Smooth muscle cell (in vitro differentiated cells): Measurements from ENCODE around the gene KIF26A. TPM values are rescaled to one million over a fixed set of nuclear protein-coding genes. Genes with fewer than 3 reads are reported as not detected.

ENCODE experiments used
- DNase-seq: peaks from one replicate; lab custom pipeline; 2025; ENCODE audit not compliant: unreplicated experiment; lab: John Stamatoyannopoulos, UW
- H2AFZ ChIP-seq: fragments of 200-600 bp; sonication (generic); 2 replicates; pipeline ENCODE4 v1.6.0; 2016; ENCODE audit warnings: antibody characterized with exemption, low read depth, mild to moderate bottlenecking
- H3F3A ChIP-seq: fragments of 200-600 bp; sonication (generic); 2 replicates; pipeline ENCODE4 v1.6.0; 2017; ENCODE audit warnings: antibody characterized with exemption, low read depth
- H3K27ac ChIP-seq: fragments of 200-600 bp; sonication (generic); 2 replicates; pipeline ENCODE4 v1.5.1; 2016; ENCODE audit warnings: low read depth, mild to moderate bottlenecking
- H3K27me3 ChIP-seq: fragments of 200-600 bp; sonication (generic); 2 replicates; pipeline ENCODE4 v1.6.1; 2016; ENCODE audit warnings: low read depth, mild to moderate bottlenecking
- H3K36me3 ChIP-seq: fragments of 200-600 bp; sonication (generic); 2 replicates; pipeline ENCODE4 v1.5.1; 2016; ENCODE audit warnings: low read depth
- H3K4me1 ChIP-seq: fragments of 200-600 bp; sonication (generic); 2 replicates; pipeline ENCODE4 v1.5.1; 2016; ENCODE audit warnings: low read depth
- H3K4me2 ChIP-seq: fragments of 200-600 bp; sonication (generic); 2 replicates; pipeline ENCODE4 v1.6.0; 2016; ENCODE audit warnings: mild to moderate bottlenecking
- H3K4me3 ChIP-seq: fragments of 200-600 bp; sonication (generic); 2 replicates; pipeline ENCODE4 v1.5.1; 2016; ENCODE audit warnings: mild to moderate bottlenecking
- H3K79me2 ChIP-seq: fragments of 200-600 bp; sonication (generic); 2 replicates; pipeline ENCODE4 v1.6.0; 2016; ENCODE audit warnings: low read depth, mild to moderate bottlenecking
- H3K9ac ChIP-seq: fragments of 200-600 bp; sonication (generic); 2 replicates; pipeline ENCODE4 v1.6.0; 2016; ENCODE audit warnings: low read depth
- H3K9me3 ChIP-seq: fragments of 200-600 bp; sonication (generic); replicated peaks from 2 replicates; pipeline ENCODE4 v1.5.1; 2016; ENCODE audit warnings: low read depth
- H4K20me1 ChIP-seq: fragments of 200-600 bp; sonication (generic); 2 replicates; pipeline ENCODE4 v1.6.0; 2016; ENCODE audit warnings: low read depth
- WGBS: methylation state at CpG from one replicate; pipeline ENCODE4 v1.1.7; 2016; ENCODE audit warnings: low lambda C conversion rate; 5-methylcytosine and 5-hydroxymethylcytosine counted together
- polyA plus RNA-seq: library from polyadenylated mRNA; unstranded; fragments of >200 nt; fragmentation: Nextera tagmentation; extraction: Ambion mirVana; gene quantifications from 2 replicates; pipeline ENCODE4 v1.2.1, GENCODE V29; 2016
- total RNA-seq: library from RNA; depleted of rRNA; stranded (reverse); fragments of >200 nt; gene quantifications from 2 replicates; pipeline ENCODE4 v1.2.3, GENCODE V29; 2014
- TF ChIP-seq, protein P1 (sequence below): fragments of 200-600 bp; sonication (generic); IDR thresholded peaks from 2 replicates; pipeline ENCODE4 v1.5.1; 2017; ENCODE audit warnings: borderline replicate concordance, mild to moderate bottlenecking, antibody characterized with exemption; ENCODE audit not compliant: insufficient read depth, poor library complexity, severe bottlenecking

The KIF26A gene
- total and polyA plus RNA-seq, 2 experiments from 2014 or later, result 4.4 to 5.9 TPM

DNA sequence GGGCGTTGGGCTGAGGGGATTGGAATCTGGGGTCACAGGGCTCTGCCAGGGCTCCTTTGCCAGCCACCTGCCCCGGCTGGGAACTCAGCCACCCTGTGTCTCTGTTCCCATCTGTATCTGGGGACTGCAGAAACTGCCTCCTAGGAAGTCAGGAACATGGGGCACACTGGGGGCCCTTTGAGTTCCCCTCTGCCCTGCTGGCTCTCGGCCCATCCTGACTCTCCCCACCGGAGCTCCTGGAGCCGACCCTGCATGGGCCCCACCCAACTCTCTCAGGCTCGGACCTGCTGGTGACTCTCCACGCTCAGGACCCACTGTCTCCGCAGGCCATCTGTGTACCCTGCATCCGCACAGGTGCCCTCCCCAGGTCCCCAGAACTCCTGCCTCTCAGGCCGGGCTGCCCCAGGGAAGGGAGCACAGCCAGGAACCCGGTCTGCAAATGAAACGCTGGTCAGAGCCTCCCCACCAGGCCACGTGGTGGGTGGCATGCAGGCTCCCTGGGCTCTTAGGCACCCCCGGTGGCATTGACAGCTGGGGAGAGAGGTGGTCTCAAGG, 82.8 kb downstream of the KIF26A start:
- WGBS, result 96% methylated on average over 14 of the region's 14 CpGs
- H3K36me3 ChIP-seq, result no peaks in the 10 kb centered on the region
- no peak for DNase-seq
- H3K9me3 ChIP-seq, result no peaks in the 10 kb centered on the region
- no peaks in the 10 kb centered on the region for H4K20me1 ChIP-seq
- no peak overlapping the region for H2AFZ ChIP-seq
- TF ChIP-seq, protein P1, sequence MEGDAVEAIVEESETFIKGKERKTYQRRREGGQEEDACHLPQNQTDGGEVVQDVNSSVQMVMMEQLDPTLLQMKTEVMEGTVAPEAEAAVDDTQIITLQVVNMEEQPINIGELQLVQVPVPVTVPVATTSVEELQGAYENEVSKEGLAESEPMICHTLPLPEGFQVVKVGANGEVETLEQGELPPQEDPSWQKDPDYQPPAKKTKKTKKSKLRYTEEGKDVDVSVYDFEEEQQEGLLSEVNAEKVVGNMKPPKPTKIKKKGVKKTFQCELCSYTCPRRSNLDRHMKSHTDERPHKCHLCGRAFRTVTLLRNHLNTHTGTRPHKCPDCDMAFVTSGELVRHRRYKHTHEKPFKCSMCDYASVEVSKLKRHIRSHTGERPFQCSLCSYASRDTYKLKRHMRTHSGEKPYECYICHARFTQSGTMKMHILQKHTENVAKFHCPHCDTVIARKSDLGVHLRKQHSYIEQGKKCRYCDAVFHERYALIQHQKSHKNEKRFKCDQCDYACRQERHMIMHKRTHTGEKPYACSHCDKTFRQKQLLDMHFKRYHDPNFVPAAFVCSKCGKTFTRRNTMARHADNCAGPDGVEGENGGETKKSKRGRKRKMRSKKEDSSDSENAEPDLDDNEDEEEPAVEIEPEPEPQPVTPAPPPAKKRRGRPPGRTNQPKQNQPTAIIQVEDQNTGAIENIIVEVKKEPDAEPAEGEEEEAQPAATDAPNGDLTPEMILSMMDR, result no peak
- no peak overlapping the region for H3K9ac ChIP-seq
- no peak overlapping the region for H3K4me3 ChIP-seq
- no peak overlapping the region for H3K4me2 ChIP-seq
- H3K27ac ChIP-seq, result no peak overlapping the region
- H3K79me2 ChIP-seq, result no peaks in the 10 kb centered on the region
- H3K27me3 ChIP-seq, result no peaks in the 10 kb centered on the region
- H3F3A ChIP-seq, result peaks cover 3% of the 10 kb centered on the region
- peaks cover 5% of the 10 kb centered on the region for H3K4me1 ChIP-seq

DNA sequence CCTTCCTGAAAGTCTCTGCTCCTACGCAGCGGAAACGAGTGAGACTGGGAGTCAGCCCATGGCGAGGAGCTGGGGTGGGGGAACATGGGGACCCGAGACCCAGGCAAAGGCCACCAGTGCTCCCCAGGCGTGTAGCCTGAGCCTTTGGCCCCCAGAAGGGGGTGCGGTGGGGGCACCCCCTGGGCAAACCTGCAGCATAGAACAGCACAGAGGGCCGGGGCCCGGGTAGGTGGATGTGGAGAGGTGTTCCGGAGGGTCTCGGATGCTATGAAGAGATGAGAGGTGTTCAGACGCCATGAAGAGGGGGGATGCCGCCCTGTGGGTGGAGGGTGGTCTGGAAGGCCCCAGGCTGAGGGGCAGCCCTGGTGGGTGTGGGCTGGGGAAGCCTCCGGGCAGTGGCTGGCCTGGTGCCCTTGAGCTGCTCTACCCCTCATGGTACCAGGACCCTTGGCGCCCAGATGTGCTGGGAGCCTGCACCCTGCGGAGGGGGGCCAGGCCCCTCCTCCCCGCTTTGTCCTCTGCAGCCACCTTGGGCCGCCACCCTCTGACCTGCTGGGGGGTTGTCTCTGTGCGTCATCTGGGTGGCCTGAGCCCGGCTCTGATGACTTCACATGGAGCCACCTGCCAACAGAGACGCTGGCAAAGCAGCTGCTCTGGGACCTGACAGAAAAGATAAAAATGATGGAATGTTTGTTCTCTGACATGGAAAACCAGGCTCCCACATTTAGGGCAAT, 83.4 kb downstream of the KIF26A start:
- H3K27me3 ChIP-seq, result no peaks in the 10 kb centered on the region
- no peak overlapping the region for H3K4me3 ChIP-seq
- H3K4me1 ChIP-seq, result peaks cover 5% of the 10 kb centered on the region
- H3K36me3 ChIP-seq, result no peaks in the 10 kb centered on the region
- no peaks in the 10 kb centered on the region for H4K20me1 ChIP-seq
- H2AFZ ChIP-seq, result no peak overlapping the region
- no peak overlapping the region for H3K4me2 ChIP-seq
- H3K27ac ChIP-seq, result no peak overlapping the region
- H3K9me3 ChIP-seq, result no peaks in the 10 kb centered on the region
- TF ChIP-seq, protein P1, result no peak
- H3K9ac ChIP-seq, result no peak overlapping the region
- WGBS, result 96% methylated on average over 19 of the region's 21 CpGs
- no peak for DNase-seq
- H3K79me2 ChIP-seq, result no peaks in the 10 kb centered on the region
- peaks cover 3% of the 10 kb centered on the region for H3F3A ChIP-seq

- Histone ChIP-seq H2AFZ (no peak overlapping the region), H3K27ac (no peak overlapping the region), H3K36me3 (no peaks in the 10 kb centered on the region), H3K4me3 (no peak overlapping the region), H3K4me1 (peaks cover 5% of the 10 kb centered on the region), H3K9me3 (no peaks in the 10 kb centered on the region), H3K4me2 (no peak overlapping the region), H3K79me2 (no peaks in the 10 kb centered on the region), H4K20me1 (no peaks in the 10 kb centered on the region), H3F3A (peaks cover 3% of the 10 kb centered on the region), H3K27me3 (no peaks in the 10 kb centered on the region), H3K9ac (no peak overlapping the region)
- DNase-seq, result no peak
- TF ChIP-seq, protein P1, result no peak
- 95% methylated on average over 11 of the region's 11 CpGs for WGBS
These were observed 84.1 kb downstream of the KIF26A start for GRCh38 chr14:104222396-104223036.
